ENCODE results near the gene GFY.

DNA sequence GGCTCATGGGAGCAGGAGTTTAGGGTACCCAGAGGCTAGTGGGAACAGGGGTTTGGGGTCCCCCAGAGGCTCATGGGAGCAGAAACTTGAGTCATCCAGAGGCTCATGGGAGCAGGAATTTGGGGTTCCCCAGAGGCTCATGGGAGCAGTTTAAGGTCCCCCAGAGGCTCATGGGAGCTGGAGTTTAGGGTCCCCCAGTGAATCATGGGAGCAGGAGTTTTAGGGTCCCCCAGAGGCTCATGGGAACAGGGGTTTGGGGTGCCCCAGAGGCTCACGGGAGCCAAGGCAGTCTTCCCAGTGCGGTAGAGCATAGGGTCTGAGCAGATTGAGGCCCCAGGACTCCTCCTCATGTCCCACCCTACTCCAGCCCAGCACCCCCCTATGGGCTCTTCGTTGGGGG, 40.2 kb downstream of the GFY start:
- no peak for TF ChIP-seq ASH2L (IDR thresholded peaks at IDR 0.05; ENCODE audit: borderline replicate concordance, low read depth)
- TF ChIP-seq, protein P1, sequence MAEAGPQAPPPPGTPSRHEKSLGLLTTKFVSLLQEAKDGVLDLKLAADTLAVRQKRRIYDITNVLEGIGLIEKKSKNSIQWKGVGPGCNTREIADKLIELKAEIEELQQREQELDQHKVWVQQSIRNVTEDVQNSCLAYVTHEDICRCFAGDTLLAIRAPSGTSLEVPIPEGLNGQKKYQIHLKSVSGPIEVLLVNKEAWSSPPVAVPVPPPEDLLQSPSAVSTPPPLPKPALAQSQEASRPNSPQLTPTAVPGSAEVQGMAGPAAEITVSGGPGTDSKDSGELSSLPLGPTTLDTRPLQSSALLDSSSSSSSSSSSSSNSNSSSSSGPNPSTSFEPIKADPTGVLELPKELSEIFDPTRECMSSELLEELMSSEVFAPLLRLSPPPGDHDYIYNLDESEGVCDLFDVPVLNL (IDR thresholded peaks at IDR 0.05; ENCODE audit: low read depth, low read length), result no peak
- no peak for TF ChIP-seq STAT3 (IDR thresholded peaks at IDR 0.05; ENCODE audit: low read depth, low read length)
- no peak for TF ChIP-seq EP300 (IDR thresholded peaks at IDR 0.05; ENCODE audit: borderline replicate concordance in 1 of 2, control insufficient read depth in 1 of 2, low read depth in 2 of 2, low read length in 2 of 2)
- TF ChIP-seq CREB1 (IDR thresholded peaks at IDR 0.05; ENCODE audit: low read depth), result no peak
- TF ChIP-seq RELA (IDR thresholded peaks at IDR 0.05; ENCODE audit: borderline replicate concordance, partially characterized antibody), result no peak
- TF ChIP-seq MEF2A (IDR thresholded peaks at IDR 0.05; ENCODE audit: insufficient read depth, low read depth, low read length), result no peak
- TF ChIP-seq ZNF207 (IDR thresholded peaks at IDR 0.05; ENCODE audit: borderline replicate concordance), result no peak
- no peak for TF ChIP-seq TARDBP (IDR thresholded peaks at IDR 0.05; ENCODE audit: borderline replicate concordance)
- no peak for TF ChIP-seq ESRRA (IDR thresholded peaks at IDR 0.05; ENCODE audit: low read length)
- TF ChIP-seq TAF1 (IDR thresholded peaks at IDR 0.05; ENCODE audit: borderline replicate concordance, low read depth, low read length), result no peak
- no peak for TF ChIP-seq POLR2A (IDR thresholded peaks at IDR 0.05; ENCODE audit: low read depth, low read length)
- TF ChIP-seq, protein P2, sequence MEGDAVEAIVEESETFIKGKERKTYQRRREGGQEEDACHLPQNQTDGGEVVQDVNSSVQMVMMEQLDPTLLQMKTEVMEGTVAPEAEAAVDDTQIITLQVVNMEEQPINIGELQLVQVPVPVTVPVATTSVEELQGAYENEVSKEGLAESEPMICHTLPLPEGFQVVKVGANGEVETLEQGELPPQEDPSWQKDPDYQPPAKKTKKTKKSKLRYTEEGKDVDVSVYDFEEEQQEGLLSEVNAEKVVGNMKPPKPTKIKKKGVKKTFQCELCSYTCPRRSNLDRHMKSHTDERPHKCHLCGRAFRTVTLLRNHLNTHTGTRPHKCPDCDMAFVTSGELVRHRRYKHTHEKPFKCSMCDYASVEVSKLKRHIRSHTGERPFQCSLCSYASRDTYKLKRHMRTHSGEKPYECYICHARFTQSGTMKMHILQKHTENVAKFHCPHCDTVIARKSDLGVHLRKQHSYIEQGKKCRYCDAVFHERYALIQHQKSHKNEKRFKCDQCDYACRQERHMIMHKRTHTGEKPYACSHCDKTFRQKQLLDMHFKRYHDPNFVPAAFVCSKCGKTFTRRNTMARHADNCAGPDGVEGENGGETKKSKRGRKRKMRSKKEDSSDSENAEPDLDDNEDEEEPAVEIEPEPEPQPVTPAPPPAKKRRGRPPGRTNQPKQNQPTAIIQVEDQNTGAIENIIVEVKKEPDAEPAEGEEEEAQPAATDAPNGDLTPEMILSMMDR (IDR thresholded peaks at IDR 0.05 in 2 of 3, conservative IDR thresholded peaks at IDR 0.05 in 1 of 3; ENCODE audit: control insufficient read depth in 2 of 3, extremely low read depth in 1 of 3, insufficient read depth in 1 of 3, low read depth in 3 of 3, low read length in 3 of 3), result no peak
- no peak for TF ChIP-seq FOS (IDR thresholded peaks at IDR 0.05; ENCODE audit: borderline replicate concordance, extremely low read depth, insufficient read length)

Data from GM12878 (cell line).